SU-DHL-6 (cell line): ENCODE measurements around the gene F8.

Source experiments
- H2AFZ ChIP-seq: fragments of 200-600 bp; sonication (generic); 2 replicates; pipeline ENCODE4 v1.6.1; 2014; ENCODE audit warnings: low read depth, mild to moderate bottlenecking, moderate library complexity, mixed read lengths, antibody characterized with exemption, low read length; ENCODE audit not compliant: severe bottlenecking
- H3F3A ChIP-seq: fragments of 200-600 bp; shearing (Covaris generic); 2 replicates; pipeline ENCODE4 v1.6.0; 2016; ENCODE audit warnings: antibody characterized with exemption, mild to moderate bottlenecking; ENCODE audit not compliant: insufficient read depth
- H3K27ac ChIP-seq: fragments of 200-600 bp; sonication (generic); 2 replicates; pipeline ENCODE4 v1.5.1; 2016; ENCODE audit warnings: low read depth, mild to moderate bottlenecking, low read length, moderate library complexity, mixed read lengths
- H3K27me3 ChIP-seq: fragments of 200-600 bp; sonication (generic), shearing (Covaris generic); 2 replicates; pipeline ENCODE4 v1.6.0; 2014; ENCODE audit warnings: mild to moderate bottlenecking, low read length
- H3K36me3 ChIP-seq: fragments of 200-600 bp; sonication (generic); 2 replicates; pipeline ENCODE4 v1.6.1; 2014; ENCODE audit warnings: mild to moderate bottlenecking, low read length, mixed read lengths
- H3K4me2 ChIP-seq: fragments of 300-600, 200-600 bp; shearing (Covaris generic), sonication (generic); 2 replicates; pipeline ENCODE4 v1.6.0; 2014; ENCODE audit warnings: low read length, low read depth, mild to moderate bottlenecking; ENCODE audit not compliant: poor library complexity, severe bottlenecking
- H3K4me3 ChIP-seq: fragments of 200-600 bp; sonication (generic); 2 replicates; pipeline ENCODE4 v1.5.1; 2014; ENCODE audit warnings: antibody characterized with exemption, low read length, mild to moderate bottlenecking, mixed read lengths; ENCODE audit not compliant: insufficient read depth, poor library complexity, severe bottlenecking
- H3K79me2 ChIP-seq: fragments of 200-600 bp; sonication (generic); 2 replicates; pipeline ENCODE4 v1.6.1; 2014; ENCODE audit warnings: mild to moderate bottlenecking, low read length, moderate library complexity; ENCODE audit not compliant: insufficient read depth
- H3K9ac ChIP-seq: fragments of 200-600 bp; sonication (generic); 2 replicates; pipeline ENCODE4 v1.7.0; 2014; ENCODE audit warnings: mild to moderate bottlenecking, low read length
- H3K9me2 ChIP-seq: fragments of 200-600 bp; sonication (generic); replicated peaks from 2 replicates; pipeline ENCODE4 v1.6.1; 2014; ENCODE audit warnings: low read length; ENCODE audit not compliant: insufficient read depth
- H3K9me3 ChIP-seq: fragments of 200-600 bp; sonication (generic); 2 replicates; pipeline ENCODE4 v1.6.1; 2014; ENCODE audit warnings: low read length, mixed read lengths; ENCODE audit not compliant: insufficient read depth
- H4K20me1 ChIP-seq: fragments of 200-600 bp; sonication (generic); 2 replicates; pipeline ENCODE4 v1.6.1; 2014; ENCODE audit warnings: low read depth, mild to moderate bottlenecking, antibody characterized with exemption, low read length, moderate library complexity, mixed read lengths
- EZH2phosphoT487 ChIP-seq: fragments of 200-600 bp; sonication (generic), shearing (Covaris generic); conservative IDR thresholded peaks from 2 replicates; pipeline ENCODE4 v1.6.1; 2018; ENCODE audit warnings: mild to moderate bottlenecking, antibody characterized with exemption, low read length, moderate library complexity, mixed read lengths
- TF ChIP-seq, protein P1 (sequence below): fragments of 200-600 bp; sonication (generic); IDR thresholded peaks from one replicate; pipeline ENCODE4 v1.5.1; 2017; ENCODE audit warnings: antibody characterized with exemption, mild to moderate bottlenecking, low read length, moderate library complexity; ENCODE audit not compliant: insufficient read depth, poor library complexity, severe bottlenecking

F8 gene

DNA sequence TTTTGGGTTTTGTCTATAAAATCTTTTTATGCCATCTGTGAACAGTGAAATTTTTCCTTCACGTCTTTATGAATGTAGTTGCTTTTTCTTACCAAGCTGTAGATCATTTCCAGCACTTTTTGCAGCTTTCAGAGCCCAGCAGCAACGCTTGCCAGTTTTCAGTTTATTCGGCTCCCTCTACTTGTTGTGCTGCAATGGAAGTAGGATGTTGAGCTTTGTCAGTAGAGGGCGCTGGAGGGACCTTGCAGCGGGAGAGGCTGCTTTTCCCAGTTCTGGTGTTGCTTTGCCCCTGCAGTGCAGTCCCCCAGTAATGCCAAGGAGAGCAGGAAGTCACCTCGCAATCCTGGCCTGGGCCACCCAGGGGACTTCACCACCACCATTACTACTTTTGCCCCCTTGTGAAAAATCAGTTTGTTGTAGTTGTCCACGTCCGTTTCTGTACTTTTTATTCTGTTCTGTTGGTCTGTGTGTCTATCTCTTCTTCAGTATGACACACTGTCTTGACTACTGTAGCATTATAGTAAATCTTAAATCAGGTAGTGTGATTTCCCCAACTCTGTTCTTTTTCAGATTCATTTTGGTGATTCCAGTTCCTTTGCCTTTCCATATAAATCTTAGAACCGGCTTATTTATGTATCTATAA, 26.6 kb upstream of the F8 start:
- Histone ChIP-seq H3F3A (no peaks in the 10 kb centered on the region), H3K79me2 (no peaks in the 10 kb centered on the region), H3K4me2 (no peak overlapping the region), H3K9me2 (no peaks in the 10 kb centered on the region), H3K9me3 (no peaks in the 10 kb centered on the region), H3K9ac (no peak overlapping the region), H3K4me3 (no peak overlapping the region), H3K36me3 (no peaks in the 10 kb centered on the region), H2AFZ (no peak overlapping the region), H4K20me1 (no peaks in the 10 kb centered on the region), H3K27ac (no peak overlapping the region), H3K27me3 (no peaks in the 10 kb centered on the region)
- TF ChIP-seq, protein P1, sequence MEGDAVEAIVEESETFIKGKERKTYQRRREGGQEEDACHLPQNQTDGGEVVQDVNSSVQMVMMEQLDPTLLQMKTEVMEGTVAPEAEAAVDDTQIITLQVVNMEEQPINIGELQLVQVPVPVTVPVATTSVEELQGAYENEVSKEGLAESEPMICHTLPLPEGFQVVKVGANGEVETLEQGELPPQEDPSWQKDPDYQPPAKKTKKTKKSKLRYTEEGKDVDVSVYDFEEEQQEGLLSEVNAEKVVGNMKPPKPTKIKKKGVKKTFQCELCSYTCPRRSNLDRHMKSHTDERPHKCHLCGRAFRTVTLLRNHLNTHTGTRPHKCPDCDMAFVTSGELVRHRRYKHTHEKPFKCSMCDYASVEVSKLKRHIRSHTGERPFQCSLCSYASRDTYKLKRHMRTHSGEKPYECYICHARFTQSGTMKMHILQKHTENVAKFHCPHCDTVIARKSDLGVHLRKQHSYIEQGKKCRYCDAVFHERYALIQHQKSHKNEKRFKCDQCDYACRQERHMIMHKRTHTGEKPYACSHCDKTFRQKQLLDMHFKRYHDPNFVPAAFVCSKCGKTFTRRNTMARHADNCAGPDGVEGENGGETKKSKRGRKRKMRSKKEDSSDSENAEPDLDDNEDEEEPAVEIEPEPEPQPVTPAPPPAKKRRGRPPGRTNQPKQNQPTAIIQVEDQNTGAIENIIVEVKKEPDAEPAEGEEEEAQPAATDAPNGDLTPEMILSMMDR: peak; percentile 38
- no peak for TF ChIP-seq EZH2phosphoT487

DNA sequence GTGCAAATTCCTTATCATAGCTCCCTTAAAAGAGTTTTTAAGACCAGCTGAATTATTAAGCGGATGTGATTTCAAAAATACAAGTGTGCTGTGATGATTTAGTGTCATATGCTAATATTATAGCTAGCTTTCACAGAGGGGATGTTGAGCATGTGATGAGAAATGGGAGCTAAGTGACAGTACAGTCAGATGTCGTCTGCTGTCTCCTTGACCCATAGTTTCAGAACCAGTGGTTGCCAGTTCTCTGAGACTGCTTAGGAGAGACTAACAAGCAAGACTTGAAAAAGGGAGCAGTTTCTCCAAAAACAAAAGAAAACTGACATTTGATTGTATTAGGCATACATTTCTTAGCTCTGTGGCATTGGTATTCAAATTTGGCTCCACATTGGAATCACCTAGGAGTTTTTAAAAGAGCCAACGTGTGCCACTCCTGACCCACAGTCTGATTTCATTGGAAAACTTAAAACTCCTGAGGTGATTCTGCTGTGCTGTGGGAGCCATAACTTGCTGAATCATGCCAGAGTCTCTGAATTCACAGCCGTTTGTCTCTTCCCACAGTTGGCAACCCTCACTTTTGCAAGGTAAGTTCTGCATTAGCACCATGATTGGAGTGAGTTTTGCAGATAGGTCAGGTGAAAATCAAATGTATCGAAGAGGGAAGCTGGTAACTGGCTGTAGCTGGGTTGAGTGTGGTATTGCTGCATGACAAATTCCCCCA, 24.4 kb upstream of the F8 start:
- no peaks in the 10 kb centered on the region for H3K9me3 ChIP-seq
- no peak overlapping the region for H3K9ac ChIP-seq
- H3K27ac ChIP-seq: no peak overlapping the region
- TF ChIP-seq EZH2phosphoT487: no peak
- TF ChIP-seq, protein P1: no peak
- H3K27me3 ChIP-seq: no peaks in the 10 kb centered on the region
- H3K4me2 ChIP-seq: no peak overlapping the region
- no peaks in the 10 kb centered on the region for H3K36me3 ChIP-seq
- no peaks in the 10 kb centered on the region for H3K9me2 ChIP-seq
- no peak overlapping the region for H3K4me3 ChIP-seq
- no peaks in the 10 kb centered on the region for H3K79me2 ChIP-seq
- H3F3A ChIP-seq: no peaks in the 10 kb centered on the region
- no peak overlapping the region for H2AFZ ChIP-seq
- H4K20me1 ChIP-seq: no peaks in the 10 kb centered on the region

DNA sequence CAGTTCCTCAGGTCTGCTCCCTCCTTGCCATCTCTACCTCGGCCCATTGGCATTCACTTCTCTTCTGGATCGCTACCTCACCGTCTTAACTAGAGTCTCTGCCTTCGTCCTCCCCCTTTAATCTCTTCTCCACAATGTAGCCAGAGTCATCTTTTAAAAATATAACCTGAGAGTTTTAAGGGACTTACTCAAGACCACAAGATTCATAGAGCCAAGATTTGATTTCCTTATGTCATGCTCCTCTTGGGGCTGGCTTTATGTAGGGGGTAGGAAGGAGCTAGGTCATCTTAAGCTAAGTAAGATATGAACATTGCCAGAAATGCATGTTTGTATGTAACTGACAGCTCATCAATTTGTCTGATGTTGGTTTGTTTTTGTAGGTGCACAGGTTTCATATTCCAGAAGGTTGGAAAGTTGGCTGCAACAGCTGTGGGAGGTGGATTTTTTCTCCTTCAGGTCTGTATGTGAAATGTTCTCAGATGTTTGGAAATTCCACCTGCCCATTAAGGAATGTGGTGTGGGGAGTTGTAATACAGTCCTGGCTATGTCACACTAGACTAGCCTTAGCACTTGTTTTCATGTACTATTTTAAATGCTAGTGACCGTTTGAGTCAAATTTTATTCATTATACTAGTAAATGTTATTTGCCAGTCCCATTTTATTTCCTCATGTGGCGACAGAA, 23.7 kb upstream of the F8 start:
- no peak overlapping the region for H3K4me3 ChIP-seq
- TF ChIP-seq, protein P1: no peak
- no peak for TF ChIP-seq EZH2phosphoT487
- H3K4me2 ChIP-seq: no peak overlapping the region
- no peak overlapping the region for H3K9ac ChIP-seq
- no peak overlapping the region for H3K27ac ChIP-seq
- H3K79me2 ChIP-seq: no peaks in the 10 kb centered on the region
- no peak overlapping the region for H2AFZ ChIP-seq
- H3K9me2 ChIP-seq: no peaks in the 10 kb centered on the region
- H4K20me1 ChIP-seq: no peaks in the 10 kb centered on the region
- no peaks in the 10 kb centered on the region for H3K36me3 ChIP-seq
- no peaks in the 10 kb centered on the region for H3K9me3 ChIP-seq
- H3K27me3 ChIP-seq: no peaks in the 10 kb centered on the region
- no peaks in the 10 kb centered on the region for H3F3A ChIP-seq
